IMR-90 (cell line): ENCODE measurements around the gene NT5C1B. TPM values are rescaled to one million over a fixed set of nuclear protein-coding genes. Genes with fewer than 3 reads are reported as not detected.

Experiments
- ATAC-seq: fragments of 200-7000 bp; cut with Tn5 transposase; 2 replicates; pipeline ENCODE4 v1.9.1; 2020; ENCODE audit warnings: low read depth, mild to moderate bottlenecking, moderate library complexity
- BruUV-seq: library from RNA; stranded (reverse); fragments of 400-500 nt; replicated peaks from 2 replicates; lab custom pipeline; 2021; lab: Mats Ljungman, UMichigan
- CTCF ChIA-PET: fragments of 300-600 bp; formaldehyde crosslinking; extraction: SDS; loops from one replicate; lab custom pipeline; 2021; ENCODE audit warnings: antibody characterized with exemption; lab: Yijun Ruan, JAX
- POLR2A ChIA-PET: fragments of 300-600 bp; sonication (Branson Sonifier 250); formaldehyde crosslinking; loops from one replicate; lab custom pipeline; 2022; ENCODE audit warnings: antibody characterized with exemption; ENCODE audit not compliant: unreplicated experiment; lab: Charles Lee
- DNase-seq: peaks from one replicate; pipeline ENCODE4 v3.0.0; 2013
- H2AFZ ChIP-seq: replicated peaks from 2 replicates; pipeline ENCODE3; 2013; ENCODE audit warnings: low read length, mild to moderate bottlenecking; ENCODE audit not compliant: poor library complexity
- H2AK5ac ChIP-seq: 2 replicates; pipeline ENCODE4 v1.6.1; 2013; ENCODE audit warnings: low read depth, low read length, inconsistent platforms
- H2AK9ac ChIP-seq: replicated peaks from 2 replicates; pipeline ENCODE3; 2013; ENCODE audit warnings: mild to moderate bottlenecking, low read depth, low read length, moderate library complexity; ENCODE audit not compliant: poor library complexity
- H2BK120ac ChIP-seq: 2 replicates; pipeline ENCODE4 v1.6.1; 2013; ENCODE audit warnings: low read depth, low read length, inconsistent platforms
- H2BK15ac ChIP-seq: 3 replicates; pipeline ENCODE4 v1.6.1; 2013; ENCODE audit warnings: low read depth, low read length, inconsistent platforms
- H2BK20ac ChIP-seq: 2 replicates; pipeline ENCODE4 v1.6.1; 2013; ENCODE audit warnings: low read depth, mild to moderate bottlenecking, inconsistent platforms, low read length, moderate library complexity
- H2BK5ac ChIP-seq: 2 replicates; pipeline ENCODE4 v1.6.1; 2013; ENCODE audit warnings: mild to moderate bottlenecking, low read depth, low read length, inconsistent platforms; ENCODE audit not compliant: poor library complexity, severe bottlenecking
- H3K14ac ChIP-seq: replicated peaks from 2 replicates; pipeline ENCODE4 v1.6.1; 2013; ENCODE audit warnings: low read depth, low read length, inconsistent platforms
- H3K18ac ChIP-seq: 2 replicates; pipeline ENCODE4 v1.6.1; 2013; ENCODE audit warnings: low read depth, low read length, control low read depth
- H3K23ac ChIP-seq: 2 replicates; pipeline ENCODE4 v1.6.1; 2013; ENCODE audit warnings: low read depth, low read length, inconsistent platforms
- H3K27ac ChIP-seq: 2 replicates; pipeline ENCODE4 v1.5.1; 2013; ENCODE audit warnings: mild to moderate bottlenecking, control low read depth, low read length; ENCODE audit not compliant: insufficient read depth
- H3K27me3 ChIP-seq: 2 replicates; pipeline ENCODE4 v1.6.1; 2013; ENCODE audit warnings: low read length; ENCODE audit not compliant: control insufficient read depth, insufficient read depth
- H3K36me3 ChIP-seq: 2 replicates; pipeline ENCODE4 v1.6.1; 2013; ENCODE audit warnings: low read length, mixed read lengths; ENCODE audit not compliant: control insufficient read depth, insufficient read depth
- H3K4ac ChIP-seq: 2 replicates; pipeline ENCODE4 v1.6.1; 2013; ENCODE audit warnings: low read depth, low read length, inconsistent platforms
- H3K4me1 ChIP-seq: 2 replicates; pipeline ENCODE4 v1.6.1; 2013; ENCODE audit warnings: low read length, mixed read lengths; ENCODE audit not compliant: control insufficient read depth, insufficient read depth
- H3K4me2 ChIP-seq: 2 replicates; pipeline ENCODE4 v1.6.1; 2013; ENCODE audit warnings: low read depth, mild to moderate bottlenecking, control low read depth, low read length, moderate library complexity
- H3K4me3 ChIP-seq: 2 replicates; pipeline ENCODE4 v1.5.1; 2013; ENCODE audit warnings: low read depth, mild to moderate bottlenecking, control low read depth, low read length, moderate library complexity; ENCODE audit not compliant: insufficient read depth
- H3K56ac ChIP-seq: 2 replicates; pipeline ENCODE4 v1.6.1; 2013; ENCODE audit warnings: low read length, inconsistent platforms; ENCODE audit not compliant: insufficient read depth; ENCODE audit errors: extremely low read depth
- H3K79me1 ChIP-seq, 2 experiments: 2 replicates each; pipeline ENCODE4 v1.6.1; 2013; ENCODE audit warnings: low read length in 2 of 2, inconsistent platforms in 1 of 2, low read depth in 1 of 2
- H3K9ac ChIP-seq: 2 replicates; pipeline ENCODE4 v1.6.1; 2013; ENCODE audit warnings: low read depth, low read length, control low read depth
- H3K9me1 ChIP-seq: 2 replicates; pipeline ENCODE4 v1.6.1; 2013; ENCODE audit warnings: low read length, inconsistent platforms; ENCODE audit not compliant: insufficient read depth
- H3K9me3 ChIP-seq: 2 replicates; pipeline ENCODE4 v1.6.1; 2013; ENCODE audit warnings: low read length; ENCODE audit not compliant: control insufficient read depth, insufficient read depth
- H4K20me1 ChIP-seq: 2 replicates; pipeline ENCODE4 v1.6.1; 2013; ENCODE audit warnings: low read length, inconsistent platforms; ENCODE audit not compliant: insufficient read depth
- H4K5ac ChIP-seq: 2 replicates; pipeline ENCODE4 v1.6.1; 2013; ENCODE audit warnings: mild to moderate bottlenecking, low read depth, low read length, control low read depth
- H4K8ac ChIP-seq, 2 experiments: 2 replicates each; pipeline ENCODE4 v1.6.1; 2013; ENCODE audit warnings: low read depth in 2 of 2, low read length in 2 of 2, control low read depth in 1 of 2, inconsistent platforms in 1 of 2
- H4K91ac ChIP-seq: 2 replicates; pipeline ENCODE4 v1.6.1; 2013; ENCODE audit warnings: low read depth, low read length, inconsistent platforms; ENCODE audit not compliant: insufficient read depth
- CEBPB ChIP-seq: IDR thresholded peaks from 2 replicates; pipeline ENCODE4 v1.6.1; 2012; ENCODE audit warnings: low read depth, low read length, improper control_type of control experiment
- MAFK ChIP-seq: IDR thresholded peaks from 2 replicates; pipeline ENCODE4 v1.6.1; 2012; ENCODE audit warnings: low read depth, low read length, improper control_type of control experiment
- MAZ ChIP-seq: IDR thresholded peaks from 2 replicates; pipeline ENCODE4 v1.6.1; 2012; ENCODE audit warnings: low read depth, mild to moderate bottlenecking, low read length, improper control_type of control experiment, moderate library complexity, borderline replicate concordance
- MXI1 ChIP-seq: IDR thresholded peaks from 2 replicates; pipeline ENCODE4 v1.6.1; 2012; ENCODE audit warnings: low read depth, mild to moderate bottlenecking, low read length, moderate library complexity, borderline replicate concordance
- NFE2L2 ChIP-seq: fragments of 150-350 bp; IDR thresholded peaks from 2 replicates; pipeline ENCODE4 v1.6.1; 2016; ENCODE audit warnings: low read depth, mild to moderate bottlenecking, low read length
- POLR2A ChIP-seq: IDR thresholded peaks from 2 replicates; pipeline ENCODE4 v1.6.1; 2012; ENCODE audit warnings: mild to moderate bottlenecking, low read depth, low read length
- RAD21 ChIP-seq: IDR thresholded peaks from 2 replicates; pipeline ENCODE4 v1.6.1; 2012; ENCODE audit warnings: low read length, improper control_type of control experiment
- RCOR1 ChIP-seq: IDR thresholded peaks from 2 replicates; pipeline ENCODE4 v1.6.1; 2012; ENCODE audit warnings: mild to moderate bottlenecking, low read length, improper control_type of control experiment; ENCODE audit not compliant: insufficient replicate concordance
- RFX5 ChIP-seq: IDR thresholded peaks from 2 replicates; pipeline ENCODE4 v1.8.0; 2012; ENCODE audit warnings: low read depth, mild to moderate bottlenecking, low read length, moderate library complexity
- SMC3 ChIP-seq: fragments of 150-350 bp; IDR thresholded peaks from 2 replicates; pipeline ENCODE4 v1.6.1; 2016; ENCODE audit warnings: low read depth, mild to moderate bottlenecking, antibody characterized with exemption, low read length, moderate library complexity
- WGBS, 2 experiments: methylation state at CpG; one replicate each; pipeline versions ENCODE4 v1.1.5 to v1.1.7; 2013; ENCODE audit warnings: missing lambda C conversion rate in 2 of 2; ENCODE audit not compliant: insufficient read length in 1 of 2; ENCODE audit errors: extremely low coverage in 2 of 2; 5-methylcytosine and 5-hydroxymethylcytosine counted together
- dilution Hi-C: fragments of 300-500 bp; cut with HindIII; formaldehyde crosslinking; loops from one replicate; pipeline ENCODE4 v1.14.3; 2018; ENCODE audit warnings: low sequenced_read_pairs; ENCODE audit not compliant: unreplicated experiment
- in situ Hi-C: fragments of 300-500 bp; cut with MboI; formaldehyde crosslinking; loops from 3 replicates; pipeline ENCODE4 v1.14.3; 2019; ENCODE audit warnings: low sequenced_read_pairs, inconsistent platforms, mixed read lengths
- intact Hi-C: fragments of 100-400 bp; cut with micrococcal nuclease; formaldehyde crosslinking; loops from 2 replicates; pipeline ENCODE4 v1.10.0; 2022
- polyA plus RNA-seq, 3 experiments: library from polyadenylated mRNA; depleted of rRNA; stranded (reverse); fragments of >200 nt; gene quantifications; 2 replicates each; pipeline ENCODE4 v1.2.3, GENCODE V29; 2012; ENCODE audit warnings: low replicate concordance in 1 of 3
- total RNA-seq: library from RNA; depleted of rRNA; stranded (reverse); fragments of >200 nt; gene quantifications from 2 replicates; pipeline ENCODE4 v1.2.3, GENCODE V29; 2012
- TF ChIP-seq, protein P1 (sequence below): fragments of 150-350 bp; IDR thresholded peaks from 2 replicates; pipeline ENCODE4 v1.6.1; 2016; ENCODE audit warnings: low read depth, mild to moderate bottlenecking, low read length, moderate library complexity, borderline replicate concordance
- TF ChIP-seq, protein P2 (sequence below): fragments of 150-350 bp; IDR thresholded peaks from 2 replicates; pipeline ENCODE4 v1.6.1; 2017; ENCODE audit warnings: mild to moderate bottlenecking, antibody characterized with exemption, low read length, low read depth

The NT5C1B gene
- total and polyA plus RNA-seq, 2 of the 4 experiments (the other 2 are of a cell fraction) = not detected

DNA sequence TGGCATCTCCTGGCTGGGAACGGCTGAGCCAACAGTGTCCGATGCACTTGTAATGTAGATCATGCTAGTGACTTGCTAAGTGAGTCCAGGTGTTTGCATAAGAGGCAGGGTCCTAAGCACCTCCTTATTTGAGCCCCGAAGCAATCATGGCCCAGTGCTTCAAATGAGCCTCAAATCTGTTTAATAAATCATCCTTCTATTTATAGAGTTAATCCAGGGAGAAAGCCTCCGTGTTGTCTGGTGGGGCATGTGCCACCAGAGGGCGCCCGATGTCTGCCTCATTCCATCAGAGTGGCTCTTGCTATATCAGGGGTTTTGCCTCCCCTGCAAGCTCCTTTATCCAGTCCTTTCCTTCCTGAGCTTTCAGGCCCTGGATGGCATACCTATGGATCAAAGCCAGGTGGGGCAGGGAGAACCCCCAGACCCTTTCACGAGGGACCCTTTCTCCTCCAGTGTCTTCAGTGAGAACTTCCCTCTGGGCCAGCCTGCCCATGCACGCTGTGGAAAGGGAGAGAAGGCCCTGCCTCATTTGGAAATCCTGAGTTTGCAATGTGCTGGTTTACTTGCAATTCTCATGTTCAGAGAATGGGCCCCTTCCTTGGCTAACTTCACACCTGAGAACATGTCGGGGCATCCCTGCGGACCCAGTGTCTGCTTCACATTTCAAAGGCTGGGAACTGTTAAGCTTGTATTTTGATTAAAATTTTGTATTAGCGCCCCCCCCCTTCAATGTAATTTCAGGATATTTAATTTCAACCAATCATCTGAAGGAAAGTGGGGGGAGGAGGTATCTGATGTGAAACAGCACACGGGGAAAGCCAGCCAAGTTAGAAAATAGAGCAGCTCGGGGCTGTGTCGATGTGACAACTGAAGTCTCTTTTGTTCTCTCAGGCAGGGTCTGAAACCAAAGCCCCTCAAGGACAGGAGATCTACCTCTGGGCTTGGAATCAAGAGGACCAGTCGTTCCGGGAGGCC, 68.6 kb downstream of the NT5C1B start:
- in situ Hi-C loops = loop anchor here (5.0 to 25.0 kb wide), 4 partner anchors 222 to 1352 kb away; no protein-coding TSS in a partner anchor
- no peak overlapping the region for H3K9ac ChIP-seq
- TF ChIP-seq MAFK (peak; percentile 32; the same call in 1 of the 2 replicates), MXI1 (no peak), MAZ (no peak), NFE2L2 (no peak), RFX5 (no peak), RCOR1 (no peak), CEBPB (no peak), RAD21 (peak; percentile 97), POLR2A (peak; percentile 39; the same call in 1 of the 2 replicates), SMC3 (peak; percentile 96)
- TF ChIP-seq, protein P1, sequence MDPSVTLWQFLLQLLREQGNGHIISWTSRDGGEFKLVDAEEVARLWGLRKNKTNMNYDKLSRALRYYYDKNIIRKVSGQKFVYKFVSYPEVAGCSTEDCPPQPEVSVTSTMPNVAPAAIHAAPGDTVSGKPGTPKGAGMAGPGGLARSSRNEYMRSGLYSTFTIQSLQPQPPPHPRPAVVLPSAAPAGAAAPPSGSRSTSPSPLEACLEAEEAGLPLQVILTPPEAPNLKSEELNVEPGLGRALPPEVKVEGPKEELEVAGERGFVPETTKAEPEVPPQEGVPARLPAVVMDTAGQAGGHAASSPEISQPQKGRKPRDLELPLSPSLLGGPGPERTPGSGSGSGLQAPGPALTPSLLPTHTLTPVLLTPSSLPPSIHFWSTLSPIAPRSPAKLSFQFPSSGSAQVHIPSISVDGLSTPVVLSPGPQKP = no peak
- TF ChIP-seq, protein P2, sequence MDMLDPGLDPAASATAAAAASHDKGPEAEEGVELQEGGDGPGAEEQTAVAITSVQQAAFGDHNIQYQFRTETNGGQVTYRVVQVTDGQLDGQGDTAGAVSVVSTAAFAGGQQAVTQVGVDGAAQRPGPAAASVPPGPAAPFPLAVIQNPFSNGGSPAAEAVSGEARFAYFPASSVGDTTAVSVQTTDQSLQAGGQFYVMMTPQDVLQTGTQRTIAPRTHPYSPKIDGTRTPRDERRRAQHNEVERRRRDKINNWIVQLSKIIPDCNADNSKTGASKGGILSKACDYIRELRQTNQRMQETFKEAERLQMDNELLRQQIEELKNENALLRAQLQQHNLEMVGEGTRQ = no peak

More for the DNA sequence above, 68.6 kb downstream of the NT5C1B start:
- POLR2A ChIA-PET = no interaction called here
- Histone ChIP-seq H3K14ac (no peak overlapping the region), H3K27me3 (no peaks in the 10 kb centered on the region), H4K5ac (no peak overlapping the region), H3K9me1 (peaks cover 14% of the 10 kb centered on the region), H3K56ac (no peak overlapping the region), H4K91ac (peak overlapping the region; percentile 75), H4K20me1 (no peaks in the 10 kb centered on the region), H3K27ac (no peak overlapping the region), H3K4me2 (no peak overlapping the region), H3K79me1 (no peaks in the 10 kb centered on the region), H2AK9ac (no peak overlapping the region), H3K4me1 (peaks cover 21% of the 10 kb centered on the region), H3K9me3 (no peaks in the 10 kb centered on the region), H4K8ac (peak overlapping the region in 1 of 2 experiments; percentile 44; a peak in 1 of 4 replicates), H2BK15ac (peak overlapping the region; percentile 80; the same call in 1 of the 3 replicates), H2BK120ac (peak overlapping the region; percentile 67), H2AFZ (peak overlapping the region; percentile 60), H3K4me3 (no peak overlapping the region), H3K23ac (no peak overlapping the region), H2AK5ac (peak overlapping the region; percentile 86; the same call in 1 of the 2 replicates), H3K36me3 (no peaks in the 10 kb centered on the region), H3K18ac (no peak overlapping the region), H2BK5ac (no peak overlapping the region), H3K4ac (peak overlapping the region; percentile 87), H2BK20ac (peak overlapping the region; percentile 78)
- whole genome bisulfite sequencing, 2 experiments = 73% methylated on average over 3 of the region's 16 CpGs; no CpG with 5 or more reads in 1 of the 2 experiments
- CTCF ChIA-PET = interaction anchor here (0.6 to 2.0 kb wide), 19 partner anchors 12 to 1345 kb away, joined by 3 to 9 read pairs (median 3); partner anchors contain the start of gene OSR1
- intact Hi-C loops = loop anchor here (1.0 to 10.0 kb wide), 8 partner anchors 222 to 1342 kb away; no protein-coding TSS in a partner anchor
- DNase-seq (peak; percentile 78), ATAC-seq (peak; percentile 58)
- BruUV-seq = no TSS peak
- dilution Hi-C loops = no loop called here
